Left lung (tissue), 10 donors: ENCODE results near the gene IGLL1. TPM values are rescaled to one million over a fixed set of nuclear protein-coding genes. Genes with fewer than 3 reads are reported as not detected.
A peak's percentile ranks its signal among the peaks of the same experiment; 100 is the strongest.

Experiments
- ATAC-seq: fragments of 200-7000 bp; cut with Tn5 transposase; one replicate; pipeline ENCODE4 v1.9.1; 2020; ENCODE audit warnings: moderate library complexity
- DNase-seq, 4 donors: peaks; one replicate each; pipeline ENCODE4 v3.0.0-alpha.2; 2013 to 2020
- H3K27ac ChIP-seq, 2 donors: fragments of 200-600 bp; sonication (generic) in 1 of 2; one replicate each; pipeline versions ENCODE4 v1.5.0 to v1.8.0; 2020 to 2021
- H3K27me3 ChIP-seq, 2 donors: fragments of 200-600 bp; sonication (generic) in 1 of 2; one replicate each; pipeline versions ENCODE4 v1.5.0 to v1.8.0; 2020 to 2021
- H3K36me3 ChIP-seq, 2 donors: fragments of 200-600 bp; sonication (generic) in 1 of 2; one replicate each; pipeline versions ENCODE4 v1.5.0 to v1.8.0; 2020 to 2021
- H3K4me1 ChIP-seq, 2 donors: fragments of 200-600 bp; one replicate each; pipeline ENCODE4 v1.8.0; 2021
- H3K4me3 ChIP-seq, 2 donors: fragments of 200-600 bp; sonication (generic) in 1 of 2; one replicate each; pipeline versions ENCODE4 v1.5.0 to v1.8.0; 2020 to 2021; ENCODE audit warnings: mild to moderate bottlenecking in 1 of 2
- H3K9me3 ChIP-seq, 2 donors: fragments of 200-600 bp; sonication (generic) in 1 of 2; one replicate each; pipeline versions ENCODE4 v1.5.0 to v1.8.0; 2020 to 2021
- intact Hi-C, 2 donors: fragments of 100-400 bp; cut with DNase I; formaldehyde crosslinking; loops; one replicate each; pipeline versions ENCODE4 v1.11.2 to v1.14.2; 2022
- polyA plus RNA-seq, 6 donors: library from polyadenylated mRNA; unstranded; fragments of 120-200 nt; gene quantifications; one replicate each; pipeline ENCODE4 v1.2.1, GENCODE V29; 2013; ENCODE audit not compliant: insufficient read length in 6 of 6
- total RNA-seq, 2 donors: library from RNA; stranded (reverse); fragmentation: NEBNext Ultra II Directional; extraction: Animal tissue kit (Norgen Biotek cat#: 25700); gene quantifications; one replicate each; pipeline ENCODE4 v1.2.1, GENCODE V29; 2021
- TF ChIP-seq, protein P1 (sequence below), 2 donors: fragments of 200-600 bp; sonication (generic) in 1 of 2; IDR thresholded peaks; one replicate each; pipeline versions ENCODE4 v1.5.0 to v1.8.0; 2021; ENCODE audit warnings: antibody characterized with exemption in 2 of 2
- donor health status: DM: no; HTN: yes; CAD: no.
- donor health status: DM: no; HTN: no; CAD: no.

The IGLL1 gene
- total and polyA plus RNA-seq, 8 donors = 0.39 to 1.6 (median 0.55) TPM; not detected in 2

GRCh38 chr22:23525510-23525909, 54.6 kb downstream of the IGLL1 start:
- H3K9me3 ChIP-seq = no peaks in the 10 kb centered on the region
- H3K4me3 ChIP-seq = no peak overlapping the region
- DNase-seq (peak in 1 of 4 donors; percentile 34), ATAC-seq (no peak)
- no peaks in the 10 kb centered on the region for H3K36me3 ChIP-seq
- TF ChIP-seq, protein P1, sequence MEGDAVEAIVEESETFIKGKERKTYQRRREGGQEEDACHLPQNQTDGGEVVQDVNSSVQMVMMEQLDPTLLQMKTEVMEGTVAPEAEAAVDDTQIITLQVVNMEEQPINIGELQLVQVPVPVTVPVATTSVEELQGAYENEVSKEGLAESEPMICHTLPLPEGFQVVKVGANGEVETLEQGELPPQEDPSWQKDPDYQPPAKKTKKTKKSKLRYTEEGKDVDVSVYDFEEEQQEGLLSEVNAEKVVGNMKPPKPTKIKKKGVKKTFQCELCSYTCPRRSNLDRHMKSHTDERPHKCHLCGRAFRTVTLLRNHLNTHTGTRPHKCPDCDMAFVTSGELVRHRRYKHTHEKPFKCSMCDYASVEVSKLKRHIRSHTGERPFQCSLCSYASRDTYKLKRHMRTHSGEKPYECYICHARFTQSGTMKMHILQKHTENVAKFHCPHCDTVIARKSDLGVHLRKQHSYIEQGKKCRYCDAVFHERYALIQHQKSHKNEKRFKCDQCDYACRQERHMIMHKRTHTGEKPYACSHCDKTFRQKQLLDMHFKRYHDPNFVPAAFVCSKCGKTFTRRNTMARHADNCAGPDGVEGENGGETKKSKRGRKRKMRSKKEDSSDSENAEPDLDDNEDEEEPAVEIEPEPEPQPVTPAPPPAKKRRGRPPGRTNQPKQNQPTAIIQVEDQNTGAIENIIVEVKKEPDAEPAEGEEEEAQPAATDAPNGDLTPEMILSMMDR (IDR thresholded peaks at IDR 0.05) = no peak
- intact Hi-C loops = no loop called here
- peaks cover 8 to 24% of the 10 kb centered on the region in 2 donors for H3K4me1 ChIP-seq
- H3K27me3 ChIP-seq = peaks cover 0 to 31% of the 10 kb centered on the region in 2 donors
- no peak overlapping the region for H3K27ac ChIP-seq

- ATAC-seq (no peak), DNase-seq (peak in 1 of 4 donors; percentile 15)
- Histone ChIP-seq H3K27me3 (peaks cover 0 to 34% of the 10 kb centered on the region in 2 donors), H3K27ac (no peak overlapping the region), H3K4me3 (no peak overlapping the region), H3K4me1 (peaks cover 8 to 24% of the 10 kb centered on the region in 2 donors), H3K36me3 (no peaks in the 10 kb centered on the region), H3K9me3 (no peaks in the 10 kb centered on the region)
- TF ChIP-seq, protein P1 (IDR thresholded peaks at IDR 0.05) = no peak
- intact Hi-C loops = no loop called here
These were observed 55.9 kb downstream of the IGLL1 start for GRCh38 chr22:23524226-23524625.

GRCh38 chr22:23523713-23524112, 56.4 kb downstream of the IGLL1 start:
- Histone ChIP-seq H3K9me3 (no peaks in the 10 kb centered on the region), H3K36me3 (no peaks in the 10 kb centered on the region), H3K27ac (no peak overlapping the region), H3K4me3 (no peak overlapping the region), H3K27me3 (peaks cover 0 to 34% of the 10 kb centered on the region in 2 donors), H3K4me1 (peaks cover 8 to 24% of the 10 kb centered on the region in 2 donors)
- DNase-seq (peak in 1 of 4 donors; percentile 23), ATAC-seq (no peak)
- intact Hi-C loops = no loop called here
- TF ChIP-seq, protein P1 (IDR thresholded peaks at IDR 0.05) = no peak

Other genes starting within 250 kb of the IGLL1 start
- under 1 TPM; 0.70 to 0.99 TPM for gene DRICH1, start 52.0 kb upstream of the IGLL1 start, total RNA-seq
- gene DRICH1, start 52.0 kb upstream of the IGLL1 start, polyA plus RNA-seq = 1 to 10 TPM; 1.8 to 5.8 (median 3.2) TPM
- 1 to 10 TPM in 1 of 2 donors, under 1 TPM in 1; 0.15 to 4.6 TPM for gene RGL4, start 110.7 kb upstream of the IGLL1 start, total RNA-seq
- gene RGL4, start 110.7 kb upstream of the IGLL1 start, polyA plus RNA-seq = 1 to 10 TPM; 3.8 to 5.8 (median 4.4) TPM
- 1 to 10 TPM; 5.9 to 6.0 TPM for gene ZNF70, start 170.8 kb upstream of the IGLL1 start, total RNA-seq
- gene ZNF70, start 170.8 kb upstream of the IGLL1 start, polyA plus RNA-seq = 10 to 100 TPM in 3 of 6 donors, 1 to 10 TPM in 3; 8.4 to 10.7 (median 9.9) TPM
- not detected for gene VPREB3, start 174.1 kb upstream of the IGLL1 start, total RNA-seq
- gene VPREB3, start 174.1 kb upstream of the IGLL1 start, polyA plus RNA-seq = 1 to 10 TPM in 1 of 6 donors, under 1 TPM in 4, not detected in 1; 0.34 to 1.4 (median 0.87) TPM
- gene C22orf15, start 182.7 kb upstream of the IGLL1 start, total RNA-seq = 1 to 10 TPM in 1 of 2 donors, under 1 TPM in 1; 0.58 to 3.1 TPM
- gene C22orf15, start 182.7 kb upstream of the IGLL1 start, polyA plus RNA-seq = 1 to 10 TPM; 3.1 to 7.8 (median 5.4) TPM
- 100 to 1,000 TPM in 1 of 2 donors, 10 to 100 TPM in 1; 73.0 to 128 TPM for gene CHCHD10, start 187.7 kb upstream of the IGLL1 start, total RNA-seq
- 10 to 100 TPM; 19.0 to 41.2 (median 24.0) TPM for gene CHCHD10, start 187.7 kb upstream of the IGLL1 start, polyA plus RNA-seq
- gene MMP11, start 192.6 kb upstream of the IGLL1 start, total RNA-seq = 1 to 10 TPM; 1.2 to 5.3 TPM
- gene MMP11, start 192.6 kb upstream of the IGLL1 start, polyA plus RNA-seq = 10 to 100 TPM in 3 of 6 donors, 1 to 10 TPM in 3; 8.1 to 10.7 (median 9.8) TPM
- gene SMARCB1, start 206.7 kb upstream of the IGLL1 start, total RNA-seq = 10 to 100 TPM; 52.4 to 80.5 TPM
- 100 to 1,000 TPM; 134 to 166 (median 144) TPM for gene SMARCB1, start 206.7 kb upstream of the IGLL1 start, polyA plus RNA-seq